Islet precursor cell (in vitro differentiated cells): ENCODE data around the gene NPAS3.

Source experiments
- DNase-seq: peaks from one replicate; pipeline ENCODE4 v3.0.0-alpha.2; 2018

Gene NPAS3

GRCh38 chr14:32938719-32939253, at the start of gene NPAS3:
NPAS3 (plus strand) TSS chr14:32938879.
- DNase-seq, result no peak

- no peak for DNase-seq
Measured at GRCh38 chr14:32896979-32897697, 41.5 kb upstream of the NPAS3 start.

- DNase-seq, result no peak
Measured at GRCh38 chr14:32897698-32898064, 41.0 kb upstream of the NPAS3 start.

- DNase-seq, result no peak
Measured at GRCh38 chr14:32898876-32899275, 39.8 kb upstream of the NPAS3 start.

GRCh38 chr14:32900547-32900946, 38.1 kb upstream of the NPAS3 start:
- DNase-seq, result no peak

GRCh38 chr14:32905013-32905412, 33.7 kb upstream of the NPAS3 start:
- DNase-seq, result no peak

- no peak for DNase-seq
Measured at GRCh38 chr14:32906672-32907071, 32.0 kb upstream of the NPAS3 start.

- no peak for DNase-seq
Measured at GRCh38 chr14:32908196-32909084, 30.2 kb upstream of the NPAS3 start.

- DNase-seq, result no peak
Measured at GRCh38 chr14:32913725-32914124, 25.0 kb upstream of the NPAS3 start.

GRCh38 chr14:32914391-32914790, 24.3 kb upstream of the NPAS3 start:
- DNase-seq, result no peak

- DNase-seq, result no peak
Measured at GRCh38 chr14:32920696-32921276, 17.9 kb upstream of the NPAS3 start.

GRCh38 chr14:32925439-32925838, 13.2 kb upstream of the NPAS3 start:
- no peak for DNase-seq

- DNase-seq, result no peak
Measured at GRCh38 chr14:32932302-32932913, 6.3 kb upstream of the NPAS3 start.

- peak; percentile 63 for DNase-seq
Measured at GRCh38 chr14:32932914-32933628, 5.6 kb upstream of the NPAS3 start.

GRCh38 chr14:32933629-32934072, 5.0 kb upstream of the NPAS3 start:
- DNase-seq, result no peak

GRCh38 chr14:32934073-32934880, 4.4 kb upstream of the NPAS3 start:
- DNase-seq, result peak; percentile 77

- peak; percentile 57 for DNase-seq
Measured at GRCh38 chr14:32934881-32935633, 3.6 kb upstream of the NPAS3 start.

GRCh38 chr14:32939254-32940065, 781 bp downstream of the NPAS3 start:
- DNase-seq, result peak; percentile 85

- no peak for DNase-seq
Measured at GRCh38 chr14:32940066-32940651, 1.5 kb downstream of the NPAS3 start.
